Keratinocyte (primary cell): ENCODE data around the gene CNTNAP2. TPM values are rescaled to one million over a fixed set of nuclear protein-coding genes. Genes with fewer than 3 reads are reported as not detected.

Experiments used
- DNase-seq: peaks from one replicate; pipeline ENCODE4 v3.0.0-alpha.2; 2011; ENCODE audit warnings: low read depth, missing footprints, low spot score
- FAIRE-seq: peaks from 2 replicates; lab custom pipeline; 2011; peaks lifted over from hg19 to GRCh38; lab: Jason Lieb, UNC
- H2AFZ ChIP-seq: 2 replicates; pipeline ENCODE4 v1.6.0; 2012; ENCODE audit warnings: low read length, control low read depth, inconsistent platforms; ENCODE audit not compliant: control insufficient read depth
- H3K27ac ChIP-seq: 2 replicates; pipeline ENCODE4 v1.5.1; 2011; ENCODE audit warnings: low read length; ENCODE audit not compliant: control insufficient read depth, insufficient read depth
- H3K27me3 ChIP-seq: 3 replicates; pipeline ENCODE4 v1.6.0; 2011; ENCODE audit warnings: low read length; ENCODE audit not compliant: control insufficient read depth, insufficient read depth; ENCODE audit errors: extremely low read depth
- H3K36me3 ChIP-seq, 2 experiments: 2 replicates in 1 of 2; 3 replicates in 1 of 2; pipeline ENCODE4 v1.5.1; 2011; ENCODE audit warnings: low read length in 2 of 2, mild to moderate bottlenecking in 1 of 2; ENCODE audit not compliant: control insufficient read depth in 2 of 2, insufficient read depth in 2 of 2; ENCODE audit errors: extremely low read depth in 1 of 2
- H3K4me1 ChIP-seq: 3 replicates; pipeline ENCODE4 v1.5.1; 2011; ENCODE audit warnings: low read length; ENCODE audit not compliant: control insufficient read depth, insufficient read depth; ENCODE audit errors: extremely low read depth
- H3K4me2 ChIP-seq: 3 replicates; pipeline ENCODE4 v1.6.0; 2011; ENCODE audit warnings: low read depth, low read length; ENCODE audit not compliant: control insufficient read depth, insufficient read depth; ENCODE audit errors: extremely low read depth
- H3K4me3 ChIP-seq, 3 experiments: fragments of 200-600 bp in 1 of 3; sonication (generic) in 1 of 3; 2 replicates in 2 of 3; 3 replicates in 1 of 3; pipeline ENCODE4 v1.5.1; 2011 to 2016; ENCODE audit warnings: low read length in 3 of 3, mild to moderate bottlenecking in 3 of 3, control low read depth in 2 of 3, inconsistent platforms in 1 of 3, low read depth in 1 of 3, mixed read lengths in 1 of 3, mixed run types in 1 of 3, moderate library complexity in 1 of 3; ENCODE audit not compliant: control insufficient read depth in 2 of 3, insufficient read depth in 2 of 3; ENCODE audit errors: extremely low read depth in 1 of 3
- H3K79me2 ChIP-seq: 2 replicates; pipeline ENCODE4 v1.6.0; 2012; ENCODE audit warnings: low read length; ENCODE audit not compliant: control insufficient read depth, insufficient read depth
- H3K9ac ChIP-seq: 3 replicates; pipeline ENCODE4 v1.6.0; 2011; ENCODE audit warnings: low read length; ENCODE audit not compliant: control insufficient read depth, insufficient read depth; ENCODE audit errors: extremely low read depth
- H3K9me1 ChIP-seq: 3 replicates; pipeline ENCODE4 v1.6.0; 2011; ENCODE audit warnings: low read length; ENCODE audit not compliant: control insufficient read depth, insufficient read depth; ENCODE audit errors: extremely low read depth
- H3K9me3 ChIP-seq: 2 replicates; pipeline ENCODE4 v1.5.1; 2012; ENCODE audit warnings: low read depth, low read length; ENCODE audit not compliant: control insufficient read depth
- H4K20me1 ChIP-seq: 3 replicates; pipeline ENCODE4 v1.6.0; 2011; ENCODE audit warnings: low read length; ENCODE audit not compliant: control insufficient read depth, insufficient read depth; ENCODE audit errors: extremely low read depth
- CTCF ChIP-seq, 3 experiments: IDR thresholded peaks in 1 of 3; conservative IDR thresholded peaks in 1 of 3; optimal IDR thresholded peaks in 1 of 3; 2 replicates in 2 of 3; 3 replicates in 1 of 3; pipeline versions ENCODE3 to v1.5.1; 2011; ENCODE audit warnings: low read length in 3 of 3, mild to moderate bottlenecking in 3 of 3, moderate library complexity in 2 of 3, control low read depth in 1 of 3, inconsistent platforms in 1 of 3; ENCODE audit not compliant: insufficient read depth in 2 of 3; ENCODE audit errors: extremely low read depth in 1 of 3
- EZH2 ChIP-seq: IDR thresholded peaks from one replicate; pipeline ENCODE4 v1.6.1; 2012; ENCODE audit warnings: inconsistent platforms, mild to moderate bottlenecking, low read length, moderate library complexity
- dilution Hi-C: fragments of 300-500 bp; cut with MboI; formaldehyde crosslinking; loops from one replicate; pipeline ENCODE4 v1.7.0; 2020; ENCODE audit warnings: low sequenced_read_pairs; ENCODE audit not compliant: extremely low pct_ligation_motif_present
- polyA plus RNA-seq, 5 experiments: library from polyadenylated mRNA; depleted of rRNA in 3 of 5; stranded (reverse) in 3 of 5; stranded (forward) in 1 of 5; unstranded in 1 of 5; fragments of >200 nt; gene quantifications; 1 replicate in 1 of 5; 2 replicates in 3 of 5; 3 replicates in 1 of 5; pipeline versions ENCODE4 v1.2.1 to v1.2.3, GENCODE V29; 2011 to 2012; ENCODE audit warnings: missing spikeins in 2 of 5, low read depth in 1 of 5, low replicate concordance in 1 of 5

CNTNAP2 gene
- polyA plus RNA-seq, 1 donor (not counting 4 experiments of a cell fraction or from before 2014, with no cell fraction given) = 1.4 TPM

- no peak for FAIRE-seq
- Histone ChIP-seq H3K9me3 (peaks cover 2% of the 10 kb centered on the region), H3K9me1 (no peaks in the 10 kb centered on the region), H4K20me1 (no peaks in the 10 kb centered on the region), H3K27me3 (no peaks in the 10 kb centered on the region), H2AFZ (no peak overlapping the region), H3K9ac (no peak overlapping the region), H3K27ac (no peak overlapping the region), H3K4me1 (no peaks in the 10 kb centered on the region), H3K36me3 (no peaks in the 10 kb centered on the region), H3K79me2 (no peaks in the 10 kb centered on the region), H3K4me3 (no peak overlapping the region), H3K4me2 (no peak overlapping the region)
- dilution Hi-C loops = no loop called here
- TF ChIP-seq EZH2 = no peak
- TF ChIP-seq CTCF (optimal IDR thresholded peaks at IDR 0.05 in 1 of 3, IDR thresholded peaks at IDR 0.05 in 1 of 3, conservative IDR thresholded peaks at IDR 0.05 in 1 of 3; ENCODE audit: extremely low read depth in 1 of 3, insufficient read depth in 2 of 3, low read length in 3 of 3) = no peak
- DNase-seq = no peak
Measured at GRCh38 chr7:146788008-146788407, 671.4 kb downstream of the CNTNAP2 start.

GRCh38 chr7:146791344-146792285 lies 675.0 kb downstream of the CNTNAP2 start:
- FAIRE-seq (no peak), DNase-seq (no peak)
- H3K9ac ChIP-seq = no peak overlapping the region
- no peak overlapping the region for H2AFZ ChIP-seq
- dilution Hi-C loops = no loop called here
- H3K4me2 ChIP-seq = no peak overlapping the region
- H3K9me3 ChIP-seq = peaks cover 4% of the 10 kb centered on the region
- H4K20me1 ChIP-seq = no peaks in the 10 kb centered on the region
- TF ChIP-seq CTCF (optimal IDR thresholded peaks at IDR 0.05 in 1 of 3, IDR thresholded peaks at IDR 0.05 in 1 of 3, conservative IDR thresholded peaks at IDR 0.05 in 1 of 3; ENCODE audit: extremely low read depth in 1 of 3, insufficient read depth in 2 of 3, low read length in 3 of 3) (no peak), EZH2 (no peak)
- H3K27ac ChIP-seq = no peak overlapping the region
- H3K27me3 ChIP-seq = no peaks in the 10 kb centered on the region
- H3K79me2 ChIP-seq = no peaks in the 10 kb centered on the region
- H3K4me3 ChIP-seq = no peak overlapping the region
- no peaks in the 10 kb centered on the region for H3K9me1 ChIP-seq
- H3K4me1 ChIP-seq = no peaks in the 10 kb centered on the region
- H3K36me3 ChIP-seq = no peaks in the 10 kb centered on the region
